Astrocyte of the cerebellum (primary cell): ENCODE measurements around the gene CHKA.

Experiments
- DNase-seq: peaks from one replicate; pipeline ENCODE4 v3.0.0-alpha.2; 2011; ENCODE audit warnings: low read depth
- H3K4me3 ChIP-seq: 2 replicates; pipeline ENCODE4 v1.5.1; 2011; ENCODE audit warnings: mild to moderate bottlenecking, low read depth, low read length, moderate library complexity
- CTCF ChIP-seq: IDR thresholded peaks from 2 replicates; pipeline ENCODE4 v1.5.1; 2012; ENCODE audit warnings: low read length, low read depth, moderate library complexity, mild to moderate bottlenecking; ENCODE audit errors: missing control alignments
- in situ Hi-C: cut with HindIII; loops from 2 replicates; pipeline ENCODE4 v1.10.0; 2017; ENCODE audit warnings: low sequenced_read_pairs

The CHKA gene

GRCh38 chr11:68040101-68040956 is 80.9 kb downstream of the CHKA start:
- in situ Hi-C loops = no loop called here
- peak overlapping the region; percentile 21 for H3K4me3 ChIP-seq
- no peak for TF ChIP-seq CTCF
- DNase-seq = no peak

- TF ChIP-seq CTCF = no peak
- DNase-seq = no peak
- peak overlapping the region; percentile 57 for H3K4me3 ChIP-seq
- in situ Hi-C loops = no loop called here
These were observed 81.6 kb downstream of the CHKA start for GRCh38 chr11:68039526-68040086.

GRCh38 chr11:68038718-68039525 is 82.3 kb downstream of the CHKA start, which contains the start of gene TCIRG1:
Gene TCIRG1 (plus strand): TSS chr11:68039025. CDS start chr11:68041272, 2,247 bp downstream.
- H3K4me3 ChIP-seq = peak within 1 kb of the TSS; percentile 57
- in situ Hi-C loops = no loop called here
- TF ChIP-seq CTCF = no peak
- no peak for DNase-seq

GRCh38 chr11:68038226-68038717 is 82.9 kb downstream of the CHKA start:
- TF ChIP-seq CTCF = no peak
- peak overlapping the region; percentile 57 for H3K4me3 ChIP-seq
- in situ Hi-C loops = no loop called here
- no peak for DNase-seq

- no peak overlapping the region for H3K4me3 ChIP-seq
- no peak for DNase-seq
- no peak for TF ChIP-seq CTCF
- in situ Hi-C loops = no loop called here
These were observed 83.6 kb downstream of the CHKA start for GRCh38 chr11:68037411-68038225.
